Central memory CD4-positive, alpha-beta T cell (primary cell): Measurements from ENCODE around the gene TPBGL.

Experiments used
- DNase-seq: peaks from one replicate; pipeline ENCODE4 v3.0.0; 2022

TPBGL gene

DNA sequence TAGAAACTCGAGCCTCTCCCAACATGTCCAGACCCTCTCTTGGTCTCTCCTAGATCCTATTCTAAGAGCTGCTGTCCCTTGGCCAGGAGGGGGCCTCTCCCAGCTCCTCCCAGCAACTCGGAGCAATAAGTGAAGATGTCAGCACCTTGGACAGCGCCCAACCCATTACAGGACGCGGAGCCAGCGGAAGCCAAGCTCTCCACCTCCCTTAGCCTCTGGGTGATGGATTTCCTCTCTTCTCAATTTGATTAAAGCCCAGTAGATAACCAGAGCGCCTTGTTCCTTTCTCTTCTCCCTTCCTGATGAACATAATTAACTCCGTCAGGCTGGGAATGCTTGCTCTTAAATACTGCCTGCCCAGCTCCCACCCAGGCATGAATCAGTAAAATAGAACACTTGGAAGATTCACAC lies 26.2 kb upstream of the TPBGL start:
- DNase-seq = peak; percentile 51

GRCh38 chr11:75214843-75215242 lies 25.7 kb upstream of the TPBGL start:
- no peak for DNase-seq

- no peak for DNase-seq
Measured at GRCh38 chr11:75219869-75220268, 20.7 kb upstream of the TPBGL start.

GRCh38 chr11:75223954-75224643 lies 16.5 kb upstream of the TPBGL start:
- no peak for DNase-seq

DNA sequence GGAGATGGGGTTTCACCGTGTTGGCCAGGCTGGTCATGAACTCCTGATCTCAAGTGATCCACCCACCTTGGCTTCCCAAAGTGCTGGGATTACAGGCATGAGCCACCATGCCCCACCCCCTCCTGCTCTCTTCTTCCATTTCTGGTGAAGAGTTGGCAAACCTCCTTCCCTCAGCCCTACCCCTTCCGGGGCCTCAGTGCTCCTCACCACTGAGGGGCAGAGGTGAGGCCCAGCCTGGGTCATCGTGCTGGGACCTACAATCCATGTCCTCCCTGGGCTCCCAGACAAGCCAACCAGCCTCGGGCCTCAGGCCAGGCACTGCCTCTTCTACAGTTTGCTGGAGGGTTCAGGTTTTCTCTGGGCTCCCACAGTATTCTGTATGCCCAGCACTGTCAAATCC lies 14.8 kb upstream of the TPBGL start:
- no peak for DNase-seq

GRCh38 chr11:75229466-75229865 lies 11.1 kb upstream of the TPBGL start:
- DNase-seq = no peak

GRCh38 chr11:75230621-75231020 lies 10.0 kb upstream of the TPBGL start:
- no peak for DNase-seq

DNA sequence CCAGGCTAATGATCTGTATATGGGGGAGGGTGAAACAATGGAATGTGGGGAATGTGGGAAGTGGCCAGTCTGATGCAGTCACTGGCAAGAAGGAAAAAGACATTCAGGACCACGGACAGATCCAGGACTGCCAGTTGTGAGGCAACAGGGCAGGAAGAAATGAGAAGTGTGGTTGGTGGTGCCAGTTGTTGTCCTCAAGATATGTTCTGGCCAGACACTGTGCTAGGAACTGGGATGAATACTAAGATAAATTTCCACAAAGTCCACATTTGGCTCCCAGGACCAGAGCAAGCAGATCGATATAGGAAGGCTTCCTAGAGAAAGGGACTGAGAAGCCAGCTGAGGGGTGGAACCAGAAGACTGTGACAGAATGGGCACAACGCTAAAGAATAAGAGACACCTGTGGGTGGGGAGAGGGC lies 6.8 kb upstream of the TPBGL start:
- DNase-seq = no peak

GRCh38 chr11:75236062-75236461 lies 4.5 kb upstream of the TPBGL start:
- DNase-seq = no peak

DNA sequence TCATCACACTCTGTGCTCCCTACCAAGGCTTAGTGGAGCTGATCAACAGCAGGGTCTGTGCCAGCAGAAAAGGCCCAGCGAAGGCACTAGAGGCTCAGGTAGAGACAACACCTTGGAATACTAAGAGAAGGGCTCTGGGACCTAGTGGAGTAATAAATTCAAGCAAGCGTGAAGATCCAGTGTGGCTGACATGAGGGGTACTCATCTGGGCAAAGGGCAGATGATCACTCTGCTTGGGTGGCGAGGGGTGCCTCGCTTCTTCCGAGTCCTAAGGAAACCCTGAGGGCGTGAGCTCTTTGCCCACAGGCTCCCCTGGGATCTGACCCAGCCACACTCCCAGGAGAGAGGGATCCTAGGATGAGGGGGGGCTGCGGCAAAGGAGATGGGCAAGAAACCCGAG lies 3.5 kb upstream of the TPBGL start:
- DNase-seq = no peak

DNA sequence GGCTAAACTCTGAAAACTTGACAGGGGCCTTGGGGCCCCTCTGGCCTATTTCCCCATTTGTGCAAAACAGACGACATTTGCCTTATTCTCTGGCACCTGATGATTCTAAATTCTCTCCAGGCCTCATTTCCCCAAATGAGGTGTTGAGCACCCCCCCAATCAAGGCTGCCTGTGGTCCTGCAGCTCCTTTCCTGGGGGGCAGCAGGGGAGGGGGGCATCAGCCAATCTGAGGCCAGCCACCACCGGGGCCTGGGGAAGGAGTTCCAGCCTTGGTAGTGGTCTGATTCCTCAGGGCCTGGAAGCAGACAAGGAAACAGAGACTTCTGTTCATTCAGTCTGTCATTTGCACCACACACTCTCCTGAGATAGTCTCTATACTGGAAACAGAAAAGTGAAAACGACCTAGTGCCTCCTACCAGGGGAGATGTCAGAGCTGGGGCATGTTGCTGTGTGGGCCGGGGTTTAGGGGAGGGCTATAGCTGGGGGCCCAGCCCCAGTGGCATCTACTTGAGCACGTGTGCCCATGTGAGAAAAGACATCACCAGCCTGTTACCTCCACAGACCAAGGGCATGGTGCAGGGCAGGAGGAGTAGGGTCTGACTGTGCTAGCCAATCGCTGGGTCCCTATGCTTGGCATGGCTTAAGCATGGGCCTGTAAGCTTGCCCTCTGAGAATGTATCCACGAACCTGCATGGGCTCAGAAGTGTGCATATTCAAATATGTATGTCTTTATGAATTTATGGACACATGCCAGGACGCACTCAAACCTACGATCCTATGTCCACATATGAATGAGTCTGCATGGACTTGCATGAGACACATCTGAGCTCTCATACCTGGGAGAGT lies 1.8 kb upstream of the TPBGL start:
- DNase-seq = no peak

- no peak for DNase-seq
Measured at GRCh38 chr11:75239531-75240290, 863 bp upstream of the TPBGL start.

DNA sequence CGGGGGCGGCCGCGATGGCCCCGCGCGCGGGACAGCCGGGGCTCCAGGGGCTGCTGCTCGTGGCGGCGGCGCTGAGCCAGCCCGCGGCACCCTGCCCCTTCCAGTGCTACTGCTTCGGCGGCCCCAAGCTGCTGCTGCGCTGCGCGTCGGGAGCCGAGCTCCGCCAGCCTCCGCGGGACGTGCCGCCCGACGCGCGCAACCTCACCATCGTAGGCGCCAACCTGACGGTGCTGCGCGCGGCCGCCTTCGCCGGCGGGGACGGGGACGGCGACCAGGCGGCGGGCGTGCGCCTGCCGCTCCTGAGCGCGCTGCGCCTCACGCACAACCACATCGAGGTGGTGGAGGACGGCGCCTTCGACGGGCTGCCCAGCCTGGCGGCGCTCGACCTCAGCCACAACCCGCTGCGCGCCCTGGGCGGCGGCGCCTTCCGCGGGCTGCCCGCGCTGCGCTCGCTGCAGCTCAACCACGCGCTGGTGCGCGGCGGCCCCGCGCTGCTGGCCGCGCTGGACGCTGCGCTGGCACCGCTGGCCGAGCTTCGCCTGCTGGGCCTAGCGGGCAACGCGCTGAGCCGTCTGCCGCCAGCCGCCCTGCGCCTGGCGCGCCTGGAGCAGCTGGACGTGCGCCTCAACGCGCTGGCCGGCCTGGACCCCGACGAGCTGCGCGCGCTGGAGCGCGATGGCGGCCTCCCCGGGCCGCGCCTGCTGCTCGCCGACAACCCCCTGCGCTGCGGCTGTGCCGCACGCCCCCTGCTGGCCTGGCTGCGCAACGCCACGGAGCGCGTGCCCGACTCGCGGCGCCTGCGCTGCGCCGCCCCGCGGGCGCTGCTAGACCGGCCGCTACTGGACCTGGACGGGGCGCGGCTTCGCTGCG lies 697 bp downstream of the TPBGL start:
- peak; percentile 82 for DNase-seq

GRCh38 chr11:75241906-75242644 lies 1.5 kb downstream of the TPBGL start:
- no peak for DNase-seq

GRCh38 chr11:75242722-75243600 lies 2.4 kb downstream of the TPBGL start:
- no peak for DNase-seq

GRCh38 chr11:75244052-75244814 lies 3.7 kb downstream of the TPBGL start:
- DNase-seq = no peak

DNA sequence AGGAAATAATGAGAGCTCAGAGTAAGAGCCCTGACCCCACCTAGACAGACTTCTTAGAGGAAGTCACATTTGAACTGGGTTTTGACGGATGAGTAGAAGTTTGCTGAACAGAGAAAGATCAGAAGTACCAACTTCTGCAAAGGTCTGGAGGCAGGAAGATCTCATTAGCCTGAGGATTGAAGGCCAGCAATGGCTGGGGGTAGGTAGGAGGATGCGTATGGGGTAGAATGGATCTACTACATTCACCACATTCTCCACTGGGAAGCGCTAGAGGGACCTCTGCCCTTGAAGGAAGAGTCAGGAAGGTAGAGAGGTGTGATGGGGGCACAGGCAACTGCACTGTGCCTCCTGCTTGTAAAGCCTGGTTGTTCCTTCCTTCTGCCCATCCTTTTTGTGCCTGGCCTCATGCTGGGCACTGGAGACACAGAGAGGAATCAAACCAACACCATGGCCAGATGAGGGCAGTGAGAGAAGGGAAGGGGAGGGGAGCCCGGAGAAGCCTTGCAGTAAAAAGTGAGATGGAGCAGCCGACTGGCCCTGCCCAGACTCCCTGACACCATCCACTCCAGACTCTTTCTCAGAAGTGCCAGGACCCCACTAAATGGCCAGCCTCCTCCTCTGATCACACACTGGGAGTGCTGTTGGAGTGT lies 4.9 kb downstream of the TPBGL start:
- no peak for DNase-seq

GRCh38 chr11:75246006-75246670 lies 5.6 kb downstream of the TPBGL start:
- no peak for DNase-seq
